Esophagus (tissue), 2 donors: ENCODE data around the gene BBS2. TPM values are rescaled to one million over a fixed set of nuclear protein-coding genes. Genes with fewer than 3 reads are reported as not detected.

ENCODE experiments used
- H3K27ac ChIP-seq, 2 donors: one replicate each; pipeline ENCODE4 v1.5.1; 2013; ENCODE audit warnings: low read depth in 2 of 2, mild to moderate bottlenecking in 2 of 2, inconsistent platforms in 1 of 2, low read length in 1 of 2, moderate library complexity in 1 of 2
- H3K27me3 ChIP-seq, 2 donors: one replicate each; pipeline ENCODE4 v1.6.1; 2013; ENCODE audit warnings: low read length in 2 of 2, control low read depth in 1 of 2, mild to moderate bottlenecking in 1 of 2; ENCODE audit not compliant: insufficient read depth in 2 of 2, control insufficient read depth in 1 of 2
- H3K36me3 ChIP-seq, 2 donors: one replicate each; pipeline ENCODE4 v1.6.1; 2013; ENCODE audit warnings: low read length in 1 of 2; ENCODE audit not compliant: control insufficient read depth in 2 of 2, insufficient read depth in 2 of 2
- H3K4me1 ChIP-seq, 2 donors: one replicate each; pipeline ENCODE4 v1.6.1; 2013; ENCODE audit warnings: low read length in 1 of 2; ENCODE audit not compliant: control insufficient read depth in 2 of 2, insufficient read depth in 2 of 2
- H3K4me3 ChIP-seq, 2 donors: one replicate each; pipeline ENCODE4 v1.5.1; 2013; ENCODE audit warnings: low read length in 2 of 2, mild to moderate bottlenecking in 2 of 2, low read depth in 1 of 2, moderate library complexity in 1 of 2
- H3K9me3 ChIP-seq, 2 donors: one replicate each; pipeline ENCODE4 v1.6.1; 2013; ENCODE audit warnings: mild to moderate bottlenecking in 2 of 2, low read depth in 1 of 2, low read length in 1 of 2, moderate library complexity in 1 of 2; ENCODE audit not compliant: control insufficient read depth in 2 of 2, insufficient read depth in 1 of 2
- WGBS, 2 donors: extraction: QIAGEN DNeasy Blood & Tissue Kit; methylation state at CpG; one replicate each; pipeline ENCODE4 v1.1.7; 2013; 5-methylcytosine and 5-hydroxymethylcytosine counted together
- polyA plus RNA-seq, 2 donors: library from polyadenylated mRNA; stranded (reverse); fragments of 200-250 nt; gene quantifications; one replicate each; pipeline ENCODE4 v1.2.3, GENCODE V29; 2013
- donor health status: healthy with polysubstance abuse.
- donor health status: Bipolar disorder and iron deficiency.

Gene BBS2
- polyA plus RNA-seq, 2 donors: 24.2 to 29.0 TPM

- Histone ChIP-seq H3K9me3 (no peaks in the 10 kb centered on the region), H3K4me1 (peaks cover 0 to 7% of the 10 kb centered on the region in 2 donors), H3K4me3 (no peak overlapping the region), H3K27ac (no peak overlapping the region), H3K27me3 (no peaks in the 10 kb centered on the region), H3K36me3 (no peaks in the 10 kb centered on the region)
- WGBS, 2 donors: 71 to 80% methylated on average over 5 of the region's 5 CpGs
Observed at GRCh38 chr16:56549744-56550385, 30.0 kb upstream of the BBS2 start.

GRCh38 chr16:56549161-56549560 is 29.3 kb upstream of the BBS2 start:
- Histone ChIP-seq H3K27ac (no peak overlapping the region), H3K9me3 (no peaks in the 10 kb centered on the region), H3K36me3 (no peaks in the 10 kb centered on the region), H3K4me1 (peaks cover 0 to 7% of the 10 kb centered on the region in 2 donors), H3K27me3 (no peaks in the 10 kb centered on the region), H3K4me3 (no peak overlapping the region)

- H3K27ac ChIP-seq: peak overlapping the region; percentile 54 to 81
- no peaks in the 10 kb centered on the region for H3K27me3 ChIP-seq
- H3K9me3 ChIP-seq: no peaks in the 10 kb centered on the region
- H3K36me3 ChIP-seq: no peaks in the 10 kb centered on the region
- peaks cover 0 to 7% of the 10 kb centered on the region in 2 donors for H3K4me1 ChIP-seq
- H3K4me3 ChIP-seq: no peak overlapping the region
- WGBS, 2 donors: 54 to 70% methylated on average over 4 of the region's 4 CpGs
Observed at GRCh38 chr16:56547949-56548567, 28.2 kb upstream of the BBS2 start.

GRCh38 chr16:56547120-56547948 is 27.5 kb upstream of the BBS2 start:
- peak overlapping the region; percentile 54 to 81 for H3K27ac ChIP-seq
- whole genome bisulfite sequencing, 2 donors: 28 to 33% methylated on average over 12 of the region's 12 CpGs

GRCh38 chr16:56542039-56542438 is 22.2 kb upstream of the BBS2 start:
- Histone ChIP-seq H3K27ac (no peak overlapping the region), H3K27me3 (no peaks in the 10 kb centered on the region), H3K4me1 (peaks cover 0 to 2% of the 10 kb centered on the region in 2 donors), H3K36me3 (no peaks in the 10 kb centered on the region), H3K9me3 (no peaks in the 10 kb centered on the region), H3K4me3 (no peak overlapping the region)
- WGBS, 2 donors: 17 to 19% methylated on average over 2 of the region's 2 CpGs

More at GRCh38 chr16:56547120-56547948, 27.5 kb upstream of the BBS2 start:
- peaks cover 0 to 6% of the 10 kb centered on the region in 2 donors for H3K4me1 ChIP-seq
- no peaks in the 10 kb centered on the region for H3K36me3 ChIP-seq
- H3K4me3 ChIP-seq: no peak overlapping the region
- no peaks in the 10 kb centered on the region for H3K9me3 ChIP-seq
- H3K27me3 ChIP-seq: no peaks in the 10 kb centered on the region

- Histone ChIP-seq H3K9me3 (peaks cover 0 to 2% of the 10 kb centered on the region in 2 donors), H3K36me3 (no peaks in the 10 kb centered on the region), H3K27me3 (no peaks in the 10 kb centered on the region), H3K4me3 (no peak overlapping the region), H3K27ac (no peak overlapping the region), H3K4me1 (no peaks in the 10 kb centered on the region)
- 40 to 41% methylated on average over 4 of the region's 4 CpGs for WGBS, 2 donors
Observed at GRCh38 chr16:56539656-56540055, 19.8 kb upstream of the BBS2 start.

- 84 to 92% methylated on average over 7 of the region's 7 CpGs for WGBS, 2 donors
- H3K27me3 ChIP-seq: peaks cover 0 to 3% of the 10 kb centered on the region in 2 donors
- H3K4me1 ChIP-seq: no peaks in the 10 kb centered on the region
- peaks cover 0 to 2% of the 10 kb centered on the region in 2 donors for H3K9me3 ChIP-seq
- no peak overlapping the region for H3K27ac ChIP-seq
- no peaks in the 10 kb centered on the region for H3K36me3 ChIP-seq
- no peak overlapping the region for H3K4me3 ChIP-seq
Observed at GRCh38 chr16:56538331-56538730, 18.5 kb upstream of the BBS2 start.

GRCh38 chr16:56534847-56535383 is 15.1 kb upstream of the BBS2 start:
- Histone ChIP-seq H3K4me3 (no peak overlapping the region), H3K36me3 (no peaks in the 10 kb centered on the region), H3K9me3 (peaks cover 0 to 2% of the 10 kb centered on the region in 2 donors), H3K27ac (no peak overlapping the region), H3K4me1 (no peaks in the 10 kb centered on the region), H3K27me3 (peaks cover 0 to 3% of the 10 kb centered on the region in 2 donors)
- WGBS, 2 donors: 84 to 85% methylated on average over 8 of the region's 8 CpGs

GRCh38 chr16:56532714-56533113 is 12.9 kb upstream of the BBS2 start:
- 51 to 58% methylated on average over 4 of the region's 4 CpGs for WGBS, 2 donors
- H3K27ac ChIP-seq: peak overlapping the region in 1 of 2 donors; percentile 39
- peaks cover 0 to 3% of the 10 kb centered on the region in 2 donors for H3K27me3 ChIP-seq
- H3K9me3 ChIP-seq: peaks cover 0 to 2% of the 10 kb centered on the region in 2 donors
- H3K36me3 ChIP-seq: no peaks in the 10 kb centered on the region
- H3K4me1 ChIP-seq: no peaks in the 10 kb centered on the region
- H3K4me3 ChIP-seq: no peak overlapping the region
